ENCODE data around the gene CEP44.
"Not testable (repeated sequence)": the region's sequence is repeated elsewhere in the genome, so short reads cannot be mapped to it uniquely, and the experiment has no call there.

CEP44 gene

DNA sequence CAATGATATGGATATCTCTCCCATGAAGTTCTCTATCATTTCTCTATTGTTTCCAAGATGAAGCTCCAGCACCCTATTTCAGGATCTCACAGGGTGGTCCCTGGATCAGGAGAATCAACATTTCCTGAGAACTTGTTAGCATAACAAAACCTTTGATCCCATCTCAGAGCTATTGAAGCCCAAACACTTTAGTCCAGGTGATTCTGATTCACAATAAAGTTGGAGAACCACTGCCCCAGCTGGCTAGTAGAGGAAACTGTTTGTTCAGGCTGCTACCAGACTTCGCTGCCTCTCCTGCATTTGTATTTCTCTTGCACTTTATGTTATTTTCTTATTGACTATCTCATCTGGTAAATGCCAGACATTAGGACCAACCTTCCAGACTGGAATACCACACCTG is 65.4 kb downstream of the CEP44 start:
- H3K4me3 ChIP-seq (ENCODE audit: low read length), result no peak overlapping the region
- H3K4me1 ChIP-seq (ENCODE audit: control insufficient read depth, insufficient read depth, low read length), result no peaks in the 10 kb centered on the region
- no peaks in the 10 kb centered on the region for H3K36me3 ChIP-seq (ENCODE audit: control insufficient read depth, insufficient read depth, low read length)
- H3K9ac ChIP-seq (ENCODE audit: low read length), result no peak overlapping the region
- no peaks in the 10 kb centered on the region for H3K27me3 ChIP-seq (ENCODE audit: control insufficient read depth, insufficient read depth, low read length)
- H3K27ac ChIP-seq (ENCODE audit: low read depth, low read length), result no peak overlapping the region

- no peaks in the 10 kb centered on the region for H3K27me3 ChIP-seq (ENCODE audit: control insufficient read depth, insufficient read depth, low read length)
- no peak overlapping the region for H3K27ac ChIP-seq (ENCODE audit: low read depth, low read length)
- no peak overlapping the region for H3K9ac ChIP-seq (ENCODE audit: low read length)
- no peaks in the 10 kb centered on the region for H3K4me1 ChIP-seq (ENCODE audit: control insufficient read depth, insufficient read depth, low read length)
- no peak overlapping the region for H3K4me3 ChIP-seq (ENCODE audit: low read length)
- H3K36me3 ChIP-seq (ENCODE audit: control insufficient read depth, insufficient read depth, low read length), result no peaks in the 10 kb centered on the region
These were observed 68.5 kb downstream of the CEP44 start for GRCh38 chr4:174352061-174352819.

DNA sequence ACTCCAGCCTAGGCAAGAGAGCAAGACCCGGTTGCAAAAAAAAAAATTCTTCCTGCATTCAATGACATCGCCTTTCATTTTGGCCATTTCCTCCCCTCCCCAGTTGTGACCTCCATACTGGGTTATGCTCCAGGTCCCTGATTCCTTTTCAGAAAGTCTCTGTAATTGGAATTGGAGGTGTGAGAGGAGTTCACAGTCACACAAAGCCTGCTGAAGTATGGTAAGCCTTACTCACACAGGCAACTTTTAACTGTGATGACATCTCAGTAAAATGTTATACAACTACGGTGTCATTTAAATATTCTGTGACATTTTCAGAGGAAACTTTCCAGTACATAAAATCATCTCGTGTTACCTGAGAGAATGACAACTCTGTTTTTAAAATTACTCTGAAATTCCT is 73.6 kb downstream of the CEP44 start:
- no peak overlapping the region for H3K9ac ChIP-seq (ENCODE audit: low read length)
- H3K4me3 ChIP-seq (ENCODE audit: low read length), result no peak overlapping the region
- no peaks in the 10 kb centered on the region for H3K36me3 ChIP-seq (ENCODE audit: control insufficient read depth, insufficient read depth, low read length)

DNA sequence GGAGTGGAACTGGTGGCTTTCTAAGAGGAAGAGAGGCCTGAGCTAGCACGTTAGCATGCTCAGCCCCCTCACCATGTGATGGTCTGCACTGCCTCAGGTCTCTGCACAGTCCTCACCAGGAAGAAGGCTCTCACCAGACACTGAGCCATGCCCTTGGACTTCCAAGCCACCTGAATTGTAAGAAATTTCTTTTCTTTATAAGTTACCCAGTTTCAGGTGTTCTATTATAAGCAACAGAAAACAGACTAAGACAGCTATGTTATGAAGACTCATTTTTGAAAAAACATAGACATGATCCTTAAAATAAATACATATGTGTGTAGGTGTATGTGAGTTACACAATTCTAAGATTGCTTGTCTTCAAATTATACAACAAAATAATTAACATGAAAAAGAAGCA is 74.7 kb downstream of the CEP44 start:
- no peak overlapping the region for H3K27ac ChIP-seq (ENCODE audit: low read depth, low read length)
- H3K36me3 ChIP-seq (ENCODE audit: control insufficient read depth, insufficient read depth, low read length), result no peaks in the 10 kb centered on the region
- H3K4me1 ChIP-seq (ENCODE audit: control insufficient read depth, insufficient read depth, low read length), result no peaks in the 10 kb centered on the region
- H3K9ac ChIP-seq (ENCODE audit: low read length), result no peak overlapping the region
- H3K27me3 ChIP-seq (ENCODE audit: control insufficient read depth, insufficient read depth, low read length), result no peaks in the 10 kb centered on the region
- no peak overlapping the region for H3K4me3 ChIP-seq (ENCODE audit: low read length)

More for the DNA sequence above, 73.6 kb downstream of the CEP44 start:
- Histone ChIP-seq H3K27ac (ENCODE audit: low read depth, low read length) (no peak overlapping the region), H3K4me1 (ENCODE audit: control insufficient read depth, insufficient read depth, low read length) (no peaks in the 10 kb centered on the region), H3K27me3 (ENCODE audit: control insufficient read depth, insufficient read depth, low read length) (no peaks in the 10 kb centered on the region)

- Histone ChIP-seq H3K36me3 (ENCODE audit: control insufficient read depth, insufficient read depth, low read length) (no peaks in the 10 kb centered on the region), H3K27me3 (ENCODE audit: control insufficient read depth, insufficient read depth, low read length) (no peaks in the 10 kb centered on the region), H3K9ac (ENCODE audit: low read length) (no peak overlapping the region), H3K27ac (ENCODE audit: low read depth, low read length) (no peak overlapping the region), H3K4me1 (ENCODE audit: control insufficient read depth, insufficient read depth, low read length) (no peaks in the 10 kb centered on the region), H3K4me3 (ENCODE audit: low read length) (no peak overlapping the region)
These were observed 75.1 kb downstream of the CEP44 start for GRCh38 chr4:174358829-174359228.

DNA sequence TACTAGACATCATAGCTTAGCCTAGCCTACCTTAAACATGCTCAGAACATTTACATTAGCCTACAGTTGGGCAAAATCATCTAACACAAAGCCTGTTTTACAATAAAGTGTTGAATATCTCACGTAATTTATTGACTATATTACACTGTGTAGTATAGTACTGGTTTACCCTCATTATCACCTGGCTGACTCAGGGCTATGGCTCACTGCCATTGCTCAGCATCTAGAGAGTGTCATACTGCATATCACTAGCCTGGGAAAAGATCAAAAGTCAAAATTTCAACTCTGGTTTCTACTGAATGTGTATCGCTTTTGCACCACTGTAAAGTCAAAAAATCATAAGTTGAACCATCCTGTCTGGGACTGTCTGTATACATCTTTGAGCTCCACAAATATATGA is 78.6 kb downstream of the CEP44 start:
- Histone ChIP-seq H3K9ac (ENCODE audit: low read length) (no peak overlapping the region), H3K36me3 (ENCODE audit: control insufficient read depth, insufficient read depth, low read length) (no peaks in the 10 kb centered on the region), H3K27ac (ENCODE audit: low read depth, low read length) (no peak overlapping the region), H3K4me3 (ENCODE audit: low read length) (no peak overlapping the region), H3K27me3 (ENCODE audit: control insufficient read depth, insufficient read depth, low read length) (no peaks in the 10 kb centered on the region), H3K4me1 (ENCODE audit: control insufficient read depth, insufficient read depth, low read length) (no peaks in the 10 kb centered on the region)

DNA sequence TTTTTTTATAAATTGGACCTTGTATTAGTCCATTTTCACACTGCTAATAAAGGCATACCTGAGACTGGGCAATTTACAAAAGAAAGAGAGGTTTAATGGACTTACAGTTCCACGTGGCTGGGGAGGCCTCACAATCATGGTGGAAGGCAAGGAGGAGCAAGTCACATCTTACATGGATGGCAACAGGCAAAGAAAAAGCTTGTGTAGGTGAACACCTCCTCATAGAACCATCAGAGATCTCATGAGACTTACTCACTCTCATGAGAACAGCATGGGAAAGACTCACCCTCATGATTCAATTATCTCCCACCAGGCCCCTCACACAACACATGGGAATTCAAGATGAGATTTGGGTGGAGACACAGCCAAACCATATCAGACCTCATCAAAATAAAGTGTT is 80.1 kb downstream of the CEP44 start:
- not testable (repeated sequence) for H3K36me3 ChIP-seq (ENCODE audit: control insufficient read depth, insufficient read depth, low read length); H3K4me1 ChIP-seq (ENCODE audit: control insufficient read depth, insufficient read depth, low read length); H3K27me3 ChIP-seq (ENCODE audit: control insufficient read depth, insufficient read depth, low read length); H3K27ac ChIP-seq (ENCODE audit: low read depth, low read length); H3K9ac ChIP-seq (ENCODE audit: low read length); H3K4me3 ChIP-seq (ENCODE audit: low read length)

- Histone ChIP-seq H3K9ac (ENCODE audit: low read length) (no peak overlapping the region), H3K36me3 (ENCODE audit: control insufficient read depth, insufficient read depth, low read length) (no peaks in the 10 kb centered on the region), H3K4me3 (ENCODE audit: low read length) (no peak overlapping the region), H3K4me1 (ENCODE audit: control insufficient read depth, insufficient read depth, low read length) (no peaks in the 10 kb centered on the region), H3K27me3 (ENCODE audit: control insufficient read depth, insufficient read depth, low read length) (no peaks in the 10 kb centered on the region), H3K27ac (ENCODE audit: low read depth, low read length) (no peak overlapping the region)
These were observed 81.4 kb downstream of the CEP44 start for GRCh38 chr4:174365018-174365587.

GRCh38 chr4:174369985-174370384 is 86.3 kb downstream of the CEP44 start:
- Histone ChIP-seq H3K36me3 (ENCODE audit: control insufficient read depth, insufficient read depth, low read length) (no peaks in the 10 kb centered on the region), H3K27ac (ENCODE audit: low read depth, low read length) (no peak overlapping the region), H3K9ac (ENCODE audit: low read length) (no peak overlapping the region), H3K4me3 (ENCODE audit: low read length) (no peak overlapping the region), H3K4me1 (ENCODE audit: control insufficient read depth, insufficient read depth, low read length) (no peaks in the 10 kb centered on the region), H3K27me3 (ENCODE audit: control insufficient read depth, insufficient read depth, low read length) (no peaks in the 10 kb centered on the region)

DNA sequence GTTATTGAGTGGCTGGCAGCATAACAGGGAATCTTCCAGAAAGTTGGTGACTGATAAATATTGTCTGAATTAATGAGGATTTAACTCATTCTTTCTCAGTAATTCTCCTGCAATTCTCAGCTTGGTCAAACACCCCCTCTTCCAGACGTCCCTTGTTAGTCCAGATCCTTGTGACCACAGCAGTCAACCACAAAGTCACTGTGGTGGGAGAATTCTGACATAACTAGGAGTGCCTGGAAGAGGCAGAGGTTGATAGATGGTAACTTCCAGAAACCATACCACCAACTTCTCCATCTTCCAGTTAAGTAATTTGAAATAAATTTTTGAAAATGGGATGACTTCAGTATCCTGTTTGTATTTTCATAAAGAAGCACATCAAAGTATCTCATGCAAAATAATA is 90.1 kb downstream of the CEP44 start:
- Histone ChIP-seq H3K27me3 (ENCODE audit: control insufficient read depth, insufficient read depth, low read length) (no peaks in the 10 kb centered on the region), H3K4me1 (ENCODE audit: control insufficient read depth, insufficient read depth, low read length) (no peaks in the 10 kb centered on the region), H3K27ac (ENCODE audit: low read depth, low read length) (no peak overlapping the region), H3K36me3 (ENCODE audit: control insufficient read depth, insufficient read depth, low read length) (no peaks in the 10 kb centered on the region), H3K4me3 (ENCODE audit: low read length) (no peak overlapping the region), H3K9ac (ENCODE audit: low read length) (no peak overlapping the region)

GRCh38 chr4:174375422-174375821 is 91.7 kb downstream of the CEP44 start:
- Histone ChIP-seq H3K9ac (ENCODE audit: low read length) (no peak overlapping the region), H3K27me3 (ENCODE audit: control insufficient read depth, insufficient read depth, low read length) (no peaks in the 10 kb centered on the region), H3K36me3 (ENCODE audit: control insufficient read depth, insufficient read depth, low read length) (no peaks in the 10 kb centered on the region), H3K27ac (ENCODE audit: low read depth, low read length) (no peak overlapping the region), H3K4me3 (ENCODE audit: low read length) (no peak overlapping the region), H3K4me1 (ENCODE audit: control insufficient read depth, insufficient read depth, low read length) (no peaks in the 10 kb centered on the region)

DNA sequence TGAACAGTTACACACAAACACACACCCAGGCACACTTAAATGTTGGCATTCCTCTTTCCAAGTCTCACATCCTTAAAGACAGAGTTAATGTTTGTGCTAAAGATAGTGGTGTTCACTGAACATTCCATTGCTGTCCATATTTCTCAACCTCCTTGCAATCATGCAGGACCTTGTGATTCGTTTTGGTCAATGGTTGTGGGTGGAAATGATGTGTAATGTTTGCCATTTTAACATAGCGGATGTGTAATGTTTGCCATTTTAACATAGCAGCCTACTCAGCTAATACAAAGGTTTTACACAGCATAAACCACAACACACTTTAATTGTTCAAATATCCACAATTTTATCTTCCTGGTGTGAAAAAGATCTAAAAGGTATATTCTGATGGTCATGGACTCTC is 93.9 kb downstream of the CEP44 start:
- H3K27ac ChIP-seq (ENCODE audit: low read depth, low read length), result no peak overlapping the region
- H3K36me3 ChIP-seq (ENCODE audit: control insufficient read depth, insufficient read depth, low read length), result no peaks in the 10 kb centered on the region
- no peak overlapping the region for H3K4me3 ChIP-seq (ENCODE audit: low read length)
- no peak overlapping the region for H3K9ac ChIP-seq (ENCODE audit: low read length)
- no peaks in the 10 kb centered on the region for H3K4me1 ChIP-seq (ENCODE audit: control insufficient read depth, insufficient read depth, low read length)
- no peaks in the 10 kb centered on the region for H3K27me3 ChIP-seq (ENCODE audit: control insufficient read depth, insufficient read depth, low read length)

DNA sequence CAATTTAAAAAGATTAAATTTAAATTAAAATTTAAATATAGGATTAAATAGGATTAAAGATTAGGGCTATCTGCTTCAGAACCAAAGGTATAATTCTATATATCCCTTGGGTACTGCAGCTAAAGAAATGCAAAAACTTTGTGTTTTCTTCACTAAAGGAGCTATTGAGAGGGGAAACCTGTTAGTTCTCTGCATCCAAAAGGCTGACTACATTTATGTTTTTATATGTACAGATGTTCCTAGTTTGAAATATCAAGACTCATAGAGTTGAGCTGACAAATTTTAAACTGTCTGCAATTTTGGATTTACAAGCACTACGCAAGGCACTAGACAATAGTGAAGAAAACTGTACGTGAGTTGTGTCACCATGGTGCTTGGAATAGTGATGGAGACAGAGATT is 95.2 kb downstream of the CEP44 start:
- H3K27ac ChIP-seq (ENCODE audit: low read depth, low read length), result no peak overlapping the region

More for the DNA sequence above, 95.2 kb downstream of the CEP44 start:
- Histone ChIP-seq H3K9ac (ENCODE audit: low read length) (no peak overlapping the region), H3K36me3 (ENCODE audit: control insufficient read depth, insufficient read depth, low read length) (no peaks in the 10 kb centered on the region), H3K4me3 (ENCODE audit: low read length) (no peak overlapping the region), H3K4me1 (ENCODE audit: control insufficient read depth, insufficient read depth, low read length) (no peaks in the 10 kb centered on the region), H3K27me3 (ENCODE audit: control insufficient read depth, insufficient read depth, low read length) (no peaks in the 10 kb centered on the region)
